ENCODE data around the gene NOS1. TPM values are rescaled to one million over a fixed set of nuclear protein-coding genes. Genes with fewer than 3 reads are reported as not detected.
A peak's percentile ranks its signal among the peaks of the same experiment; 100 is the strongest.

NOS1 gene
- under 0.01 and 0.14 TPM in 2 replicates for total RNA-seq

GRCh38 chr12:117361347-117361751 lies at the start of gene NOS1:
NOS1 (minus strand) TSS chr12:117361626; CDS start chr12:117331069, 30,557 bp downstream.
- H3K4me3 ChIP-seq (ENCODE audit: low read depth, low read length) = no peak within 1 kb of the TSS
- DNase-seq (ENCODE audit: low read depth) = no peak
- TF ChIP-seq, protein P1, sequence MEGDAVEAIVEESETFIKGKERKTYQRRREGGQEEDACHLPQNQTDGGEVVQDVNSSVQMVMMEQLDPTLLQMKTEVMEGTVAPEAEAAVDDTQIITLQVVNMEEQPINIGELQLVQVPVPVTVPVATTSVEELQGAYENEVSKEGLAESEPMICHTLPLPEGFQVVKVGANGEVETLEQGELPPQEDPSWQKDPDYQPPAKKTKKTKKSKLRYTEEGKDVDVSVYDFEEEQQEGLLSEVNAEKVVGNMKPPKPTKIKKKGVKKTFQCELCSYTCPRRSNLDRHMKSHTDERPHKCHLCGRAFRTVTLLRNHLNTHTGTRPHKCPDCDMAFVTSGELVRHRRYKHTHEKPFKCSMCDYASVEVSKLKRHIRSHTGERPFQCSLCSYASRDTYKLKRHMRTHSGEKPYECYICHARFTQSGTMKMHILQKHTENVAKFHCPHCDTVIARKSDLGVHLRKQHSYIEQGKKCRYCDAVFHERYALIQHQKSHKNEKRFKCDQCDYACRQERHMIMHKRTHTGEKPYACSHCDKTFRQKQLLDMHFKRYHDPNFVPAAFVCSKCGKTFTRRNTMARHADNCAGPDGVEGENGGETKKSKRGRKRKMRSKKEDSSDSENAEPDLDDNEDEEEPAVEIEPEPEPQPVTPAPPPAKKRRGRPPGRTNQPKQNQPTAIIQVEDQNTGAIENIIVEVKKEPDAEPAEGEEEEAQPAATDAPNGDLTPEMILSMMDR (conservative IDR thresholded peaks at IDR 0.05; ENCODE audit: low read depth, low read length) = no peak

DNA sequence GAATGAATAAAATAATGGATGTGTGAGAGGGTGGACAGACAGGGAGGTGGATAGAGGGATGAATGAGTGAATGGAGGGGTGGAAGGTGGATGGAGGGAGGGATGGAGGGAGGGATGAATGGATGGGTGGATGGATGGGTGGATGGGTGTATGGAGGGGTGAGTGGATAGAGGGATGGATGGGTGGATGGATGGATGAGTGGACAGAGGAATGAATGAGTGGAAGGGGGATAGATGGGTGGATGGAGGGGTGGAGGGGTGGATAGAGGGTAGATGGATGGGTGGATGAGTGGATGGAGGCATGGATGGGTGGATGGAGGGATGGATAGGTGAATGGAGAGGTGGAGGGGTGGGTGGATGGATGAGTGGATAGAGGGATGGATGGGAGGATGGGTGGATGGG lies 47.9 kb upstream of the NOS1 start:
- no peak overlapping the region for H3K4me3 ChIP-seq (ENCODE audit: low read depth, low read length)
- TF ChIP-seq, protein P1 (conservative IDR thresholded peaks at IDR 0.05; ENCODE audit: low read depth, low read length) = no peak
- no peak for DNase-seq (ENCODE audit: low read depth)

DNA sequence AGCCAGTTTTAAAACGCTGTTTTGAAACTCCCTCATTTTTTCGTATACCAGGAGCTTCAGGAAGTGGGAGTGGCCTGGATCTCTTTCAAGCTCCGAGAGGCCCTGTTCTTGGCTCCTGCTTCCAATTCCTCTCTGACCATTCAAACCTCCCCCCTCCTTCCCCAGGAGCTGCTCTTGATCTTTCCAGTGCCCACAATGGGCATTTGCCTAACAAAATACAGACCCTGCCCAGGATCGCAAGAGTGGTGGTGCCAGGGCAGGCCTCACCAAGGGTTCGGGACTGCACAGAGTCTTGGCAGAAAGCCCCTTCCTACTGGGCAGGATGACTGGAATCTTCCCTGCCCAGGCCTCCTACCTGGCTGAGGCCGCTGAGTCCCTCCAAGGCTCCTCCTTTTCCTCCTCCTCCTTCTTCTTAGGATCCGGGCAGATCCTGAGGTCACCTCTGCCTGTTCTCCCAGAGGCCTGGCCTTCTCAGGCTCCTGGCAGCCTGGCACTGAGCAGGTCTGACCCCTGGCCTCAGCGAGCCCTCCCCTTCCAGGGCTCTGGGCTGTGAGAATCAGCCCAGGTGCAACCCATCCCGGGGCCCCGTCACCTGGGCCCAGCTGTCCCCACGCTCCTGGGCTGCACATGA lies 46.9 kb upstream of the NOS1 start:
- TF ChIP-seq, protein P1 (conservative IDR thresholded peaks at IDR 0.05; ENCODE audit: low read depth, low read length) = no peak
- peak; percentile 2 for DNase-seq (ENCODE audit: low read depth)
- no peak overlapping the region for H3K4me3 ChIP-seq (ENCODE audit: low read depth, low read length)

- TF ChIP-seq, protein P1 (conservative IDR thresholded peaks at IDR 0.05; ENCODE audit: low read depth, low read length) = no peak
- DNase-seq (ENCODE audit: low read depth) = no peak
- H3K4me3 ChIP-seq (ENCODE audit: low read depth, low read length) = no peak overlapping the region
Observed at GRCh38 chr12:117404940-117405339, 43.5 kb upstream of the NOS1 start.

DNA sequence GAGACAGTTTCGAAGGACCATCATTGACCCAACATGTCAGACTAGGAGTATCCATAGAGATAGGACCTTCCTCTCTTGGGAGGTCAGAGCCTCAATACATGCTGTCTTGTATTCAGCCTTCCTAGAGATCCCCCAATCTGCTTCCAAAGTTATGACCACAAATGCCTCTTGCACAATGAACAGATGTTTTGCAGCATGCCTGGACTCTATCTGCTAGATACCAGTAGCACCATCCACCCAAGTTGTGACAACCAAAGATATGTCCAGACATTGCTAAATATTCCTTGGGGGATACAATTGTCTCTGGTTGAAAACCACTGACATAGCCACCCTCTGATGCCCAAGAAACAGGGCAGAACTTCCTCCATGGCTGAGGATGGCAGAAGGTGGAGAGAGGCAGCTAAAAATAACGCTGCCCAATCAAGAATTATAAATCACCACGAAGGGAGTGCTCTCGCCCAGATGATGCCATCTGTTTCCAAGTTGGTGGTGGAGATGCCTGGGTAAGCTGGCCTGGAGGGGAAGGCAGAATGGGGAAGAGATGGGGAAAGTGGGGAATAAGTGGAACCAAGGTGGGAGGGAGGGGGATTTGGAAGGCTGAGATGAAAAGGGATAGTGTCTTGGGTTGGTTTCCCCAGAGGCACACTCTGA lies 42.9 kb upstream of the NOS1 start:
- no peak overlapping the region for H3K4me3 ChIP-seq (ENCODE audit: low read depth, low read length)
- no peak for DNase-seq (ENCODE audit: low read depth)
- TF ChIP-seq, protein P1 (conservative IDR thresholded peaks at IDR 0.05; ENCODE audit: low read depth, low read length) = no peak

GRCh38 chr12:117403586-117404139 lies 42.2 kb upstream of the NOS1 start:
- TF ChIP-seq, protein P1 (conservative IDR thresholded peaks at IDR 0.05; ENCODE audit: low read depth, low read length) = no peak
- no peak overlapping the region for H3K4me3 ChIP-seq (ENCODE audit: low read depth, low read length)
- no peak for DNase-seq (ENCODE audit: low read depth)

Data from epithelial cell of proximal tubule (primary cell).